ENCODE results near the gene XDH.

XDH gene

GRCh38 chr2:31372097-31372496 is 42.4 kb downstream of the XDH start:
- DNase-seq (ENCODE audit: low read depth, low spot score), result no peak
- no peak overlapping the region for H3K27ac ChIP-seq

GRCh38 chr2:31371691-31372090 is 42.9 kb downstream of the XDH start:
- no peak for DNase-seq (ENCODE audit: low read depth, low spot score)
- H3K27ac ChIP-seq, result no peak overlapping the region

- H3K27ac ChIP-seq, result no peak overlapping the region
- DNase-seq (ENCODE audit: low read depth, low spot score), result no peak
Measured at GRCh38 chr2:31366733-31367132, 47.8 kb downstream of the XDH start.

GRCh38 chr2:31365834-31366505 is 48.6 kb downstream of the XDH start:
- no peak for DNase-seq (ENCODE audit: low read depth, low spot score)

GRCh38 chr2:31365348-31365747 is 49.2 kb downstream of the XDH start:
- no peak for DNase-seq (ENCODE audit: low read depth, low spot score)
- no peak overlapping the region for H3K27ac ChIP-seq

More at GRCh38 chr2:31365834-31366505, 48.6 kb downstream of the XDH start:
- no peak overlapping the region for H3K27ac ChIP-seq

- H3K27ac ChIP-seq, result no peak overlapping the region
- DNase-seq (ENCODE audit: low read depth, low spot score), result no peak
Measured at GRCh38 chr2:31363956-31364750, 50.4 kb downstream of the XDH start.

- H3K27ac ChIP-seq, result no peak overlapping the region
- no peak for DNase-seq (ENCODE audit: low read depth, low spot score)
Measured at GRCh38 chr2:31362581-31362980, 52.0 kb downstream of the XDH start.

GRCh38 chr2:31359229-31359628 is 55.3 kb downstream of the XDH start:
- DNase-seq (ENCODE audit: low read depth, low spot score), result no peak
- H3K27ac ChIP-seq, result no peak overlapping the region

GRCh38 chr2:31354837-31355236 is 59.7 kb downstream of the XDH start:
- H3K27ac ChIP-seq, result no peak overlapping the region
- DNase-seq (ENCODE audit: low read depth, low spot score), result no peak

GRCh38 chr2:31353179-31353578 is 61.4 kb downstream of the XDH start:
- H3K27ac ChIP-seq, result no peak overlapping the region
- DNase-seq (ENCODE audit: low read depth, low spot score), result no peak

GRCh38 chr2:31349684-31350083 is 64.9 kb downstream of the XDH start:
- no peak overlapping the region for H3K27ac ChIP-seq
- no peak for DNase-seq (ENCODE audit: low read depth, low spot score)

GRCh38 chr2:31349160-31349559 is 65.4 kb downstream of the XDH start:
- no peak for DNase-seq (ENCODE audit: low read depth, low spot score)

GRCh38 chr2:31348618-31349017 is 65.9 kb downstream of the XDH start:
- no peak for DNase-seq (ENCODE audit: low read depth, low spot score)
- no peak overlapping the region for H3K27ac ChIP-seq

More at GRCh38 chr2:31349160-31349559, 65.4 kb downstream of the XDH start:
- H3K27ac ChIP-seq, result no peak overlapping the region

- DNase-seq (ENCODE audit: low read depth, low spot score), result no peak
- H3K27ac ChIP-seq, result no peak overlapping the region
Measured at GRCh38 chr2:31347750-31348149, 66.8 kb downstream of the XDH start.

GRCh38 chr2:31347319-31347718 is 67.2 kb downstream of the XDH start:
- H3K27ac ChIP-seq, result no peak overlapping the region
- DNase-seq (ENCODE audit: low read depth, low spot score), result no peak

- DNase-seq (ENCODE audit: low read depth, low spot score), result no peak
- H3K27ac ChIP-seq, result no peak overlapping the region
Measured at GRCh38 chr2:31344447-31344846, 70.1 kb downstream of the XDH start.

GRCh38 chr2:31341351-31341750 is 73.2 kb downstream of the XDH start:
- no peak overlapping the region for H3K27ac ChIP-seq
- no peak for DNase-seq (ENCODE audit: low read depth, low spot score)

GRCh38 chr2:31339696-31340095 is 74.8 kb downstream of the XDH start:
- no peak overlapping the region for H3K27ac ChIP-seq
- DNase-seq (ENCODE audit: low read depth, low spot score), result no peak

GRCh38 chr2:31337860-31338259 is 76.7 kb downstream of the XDH start:
- peak overlapping the region; percentile 90 for H3K27ac ChIP-seq
- DNase-seq (ENCODE audit: low read depth, low spot score), result peak; percentile 75

GRCh38 chr2:31337197-31337596 is 77.3 kb downstream of the XDH start:
- DNase-seq (ENCODE audit: low read depth, low spot score), result no peak
- peak overlapping the region; percentile 90 for H3K27ac ChIP-seq

GRCh38 chr2:31335921-31336585 is 78.5 kb downstream of the XDH start:
- DNase-seq (ENCODE audit: low read depth, low spot score), result no peak
- H3K27ac ChIP-seq, result peak overlapping the region; percentile 90

Measured in epithelial cell of prostate (primary cell).